T follicular helper cell (primary cell): ENCODE data around the gene MAML2.

Experiments used
- DNase-seq: peaks from one replicate; pipeline ENCODE4 v3.0.0-alpha.2; 2020; ENCODE audit warnings: low read depth

The MAML2 gene

GRCh38 chr11:96155627-96156378 lies 187.2 kb downstream of the MAML2 start:
- DNase-seq: no peak

GRCh38 chr11:96154802-96155520 lies 188.0 kb downstream of the MAML2 start:
- no peak for DNase-seq

- no peak for DNase-seq
Observed at GRCh38 chr11:96152623-96153022, 190.4 kb downstream of the MAML2 start.

- DNase-seq: no peak
Observed at GRCh38 chr11:96151501-96151900, 191.5 kb downstream of the MAML2 start.

GRCh38 chr11:96150609-96151008 lies 192.4 kb downstream of the MAML2 start:
- no peak for DNase-seq

- DNase-seq: no peak
Observed at GRCh38 chr11:96149743-96150555, 193.0 kb downstream of the MAML2 start.

GRCh38 chr11:96147906-96148486 lies 195.0 kb downstream of the MAML2 start:
- no peak for DNase-seq

- no peak for DNase-seq
Observed at GRCh38 chr11:96147186-96147585, 195.8 kb downstream of the MAML2 start.

GRCh38 chr11:96146765-96147164 lies 196.2 kb downstream of the MAML2 start:
- no peak for DNase-seq

GRCh38 chr11:96145163-96145585 lies 197.8 kb downstream of the MAML2 start:
- DNase-seq: no peak

- DNase-seq: no peak
Observed at GRCh38 chr11:96144553-96144952, 198.4 kb downstream of the MAML2 start.

- DNase-seq: no peak
Observed at GRCh38 chr11:96143041-96143521, 199.9 kb downstream of the MAML2 start.

GRCh38 chr11:96141626-96142025 lies 201.4 kb downstream of the MAML2 start:
- DNase-seq: no peak

GRCh38 chr11:96139691-96140090 lies 203.3 kb downstream of the MAML2 start:
- DNase-seq: no peak

- DNase-seq: no peak
Observed at GRCh38 chr11:96137373-96137772, 205.6 kb downstream of the MAML2 start.

- no peak for DNase-seq
Observed at GRCh38 chr11:96136613-96137298, 206.2 kb downstream of the MAML2 start.

- no peak for DNase-seq
Observed at GRCh38 chr11:96134602-96135001, 208.4 kb downstream of the MAML2 start.

- no peak for DNase-seq
Observed at GRCh38 chr11:96132437-96132836, 210.6 kb downstream of the MAML2 start.

GRCh38 chr11:96130061-96130620 lies 212.9 kb downstream of the MAML2 start:
- DNase-seq: no peak

GRCh38 chr11:96127596-96127959 lies 215.4 kb downstream of the MAML2 start:
- DNase-seq: no peak

GRCh38 chr11:96126917-96127595 lies 215.9 kb downstream of the MAML2 start:
- DNase-seq: no peak
